Measurements from ENCODE around the gene BCHE.
"Not testable (repeated sequence)": the region's sequence is repeated elsewhere in the genome, so short reads cannot be mapped to it uniquely, and the experiment has no call there.

Gene BCHE

DNA sequence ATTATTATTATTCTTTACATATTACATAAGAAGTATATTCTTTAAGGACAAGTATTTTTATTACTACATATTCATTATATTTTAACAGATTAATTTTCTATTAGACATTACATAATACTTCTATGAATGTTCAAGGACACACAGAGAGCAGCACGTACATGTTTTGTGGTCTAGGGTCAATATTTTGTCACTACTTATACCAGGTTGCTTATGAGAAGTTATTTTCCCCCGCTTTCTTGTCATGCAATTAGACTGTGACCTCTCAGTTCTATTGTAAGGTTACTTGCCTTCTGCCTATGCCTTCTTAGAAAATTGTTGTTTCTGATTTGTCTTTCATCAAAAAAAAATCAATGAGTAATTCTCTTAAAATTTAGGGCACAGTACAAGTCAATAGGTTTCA lies 21.5 kb downstream of the BCHE start:
- DNase-seq: no peak

DNA sequence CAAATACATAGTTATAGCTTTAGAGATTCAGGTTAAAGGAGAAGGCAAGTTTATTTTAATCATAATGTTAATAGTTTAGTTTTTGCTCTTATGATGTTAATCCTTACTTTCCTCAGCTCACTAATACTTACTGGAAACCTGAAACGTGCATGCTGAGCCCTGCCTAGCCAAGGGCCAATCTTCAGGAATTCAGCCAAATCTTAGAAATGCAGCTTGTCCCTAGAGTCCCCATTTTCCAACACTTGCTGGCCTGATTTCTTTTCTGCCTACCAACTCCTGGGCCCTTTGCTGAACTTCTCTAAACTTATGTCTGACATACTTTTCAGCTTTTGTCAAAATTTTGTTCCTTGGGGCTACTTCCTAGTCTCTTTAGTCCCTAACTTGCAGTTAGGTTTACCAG lies 22.8 kb downstream of the BCHE start:
- no peak for DNase-seq

DNA sequence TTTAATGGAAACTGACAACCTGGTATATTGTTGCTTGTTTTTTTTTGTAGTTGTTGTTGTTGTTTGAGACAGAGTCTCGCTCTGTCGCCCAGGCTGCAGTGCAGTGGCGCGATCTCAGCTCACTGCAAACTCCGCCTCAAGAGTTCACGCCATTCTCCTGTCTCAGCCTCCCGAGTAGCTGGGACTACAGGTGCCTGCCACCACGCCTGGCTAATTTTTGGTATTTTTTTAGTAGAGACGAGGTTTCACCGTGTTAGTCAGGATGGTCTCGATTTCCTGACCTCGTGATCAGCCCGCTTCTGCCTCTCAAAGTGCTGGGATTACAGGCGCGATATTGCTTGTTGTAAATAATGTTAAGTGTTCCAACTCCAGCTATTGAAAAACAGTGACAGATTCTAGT lies 29.3 kb downstream of the BCHE start:
- DNase-seq: not testable (repeated sequence)

DNA sequence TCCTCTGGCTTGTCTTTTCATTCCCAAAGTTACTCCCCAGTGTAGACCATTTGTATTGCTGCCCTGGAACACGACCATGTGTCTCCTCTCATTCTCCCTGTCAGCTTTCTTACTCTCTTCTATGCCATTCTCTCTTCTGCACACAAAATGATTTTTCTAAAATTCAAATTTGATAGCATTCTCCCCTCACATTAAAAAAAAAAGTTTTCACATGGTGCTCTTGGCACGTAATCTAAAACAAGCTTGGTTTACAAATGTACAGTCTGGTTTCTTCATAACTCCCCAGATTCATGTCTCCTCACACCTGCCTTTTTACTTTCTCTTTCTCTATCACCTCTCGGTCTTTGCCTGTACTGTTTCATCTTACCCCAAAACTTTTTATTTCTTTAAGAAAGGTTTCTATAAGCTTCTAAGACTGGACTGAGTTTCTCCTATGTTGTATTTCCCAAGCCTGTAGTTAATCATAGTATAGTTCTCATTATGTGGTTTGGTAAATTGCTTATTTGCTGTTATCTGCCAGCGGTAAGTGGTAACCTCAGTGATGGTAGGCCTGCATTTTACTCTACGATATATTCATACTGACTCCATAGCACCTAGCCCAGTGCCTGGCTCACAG lies 31.2 kb downstream of the BCHE start:
- DNase-seq: no peak

DNA sequence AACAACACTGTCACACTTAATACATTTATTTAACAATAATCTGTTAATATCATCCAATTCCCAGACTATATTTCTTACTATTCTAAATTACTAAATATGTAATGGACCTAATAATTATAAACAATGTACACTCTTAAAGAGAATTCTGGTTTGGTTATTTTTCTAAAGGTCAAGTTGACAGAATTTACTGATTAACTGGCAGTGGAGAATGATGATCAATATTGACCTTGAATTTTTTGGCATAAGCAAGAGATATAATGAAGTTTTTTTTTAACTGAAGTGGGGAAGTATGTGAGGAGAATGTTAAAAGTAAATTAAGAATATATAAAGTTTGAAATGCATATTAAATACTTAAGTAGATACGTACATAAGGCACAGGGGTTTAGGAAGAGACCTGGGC lies 33.8 kb downstream of the BCHE start:
- no peak for DNase-seq

DNA sequence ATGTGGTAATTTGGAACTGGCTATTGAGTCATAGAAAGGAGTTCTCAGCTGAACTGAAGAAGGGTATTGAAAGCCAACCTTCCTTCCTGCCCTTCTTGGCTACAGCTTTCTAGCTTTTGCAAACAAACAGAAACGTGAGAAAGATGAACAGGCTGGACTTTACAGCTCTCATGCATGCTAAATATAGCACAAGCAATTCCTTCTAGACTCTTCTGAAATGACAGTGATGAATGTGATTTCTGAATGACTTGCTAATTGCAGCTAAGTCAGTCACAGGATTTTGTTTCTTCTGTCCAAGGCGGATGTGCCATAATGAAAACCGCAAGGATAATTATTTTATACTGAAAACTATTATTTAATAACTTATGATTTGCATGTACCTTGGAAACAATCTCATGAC lies 36.3 kb downstream of the BCHE start:
- no peak for DNase-seq

DNA sequence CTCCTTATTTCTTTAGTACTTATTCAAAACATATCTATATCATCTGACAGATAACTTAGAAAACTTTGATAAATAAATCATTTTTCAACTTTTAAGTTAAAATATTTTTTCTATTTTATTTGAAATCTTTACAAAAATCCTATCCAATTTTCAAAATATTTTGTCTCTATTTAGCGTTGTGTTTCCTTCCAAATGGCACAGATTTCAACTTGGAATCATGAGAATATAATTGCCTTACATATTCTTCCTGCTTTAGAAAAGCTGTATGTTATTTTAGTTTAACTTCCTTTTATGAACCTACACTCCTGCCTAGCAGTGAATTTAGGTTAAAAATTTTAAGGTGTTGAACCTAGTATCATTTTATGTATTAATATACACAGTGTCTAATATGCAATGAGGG lies 38.2 kb downstream of the BCHE start:
- DNase-seq: no peak

DNA sequence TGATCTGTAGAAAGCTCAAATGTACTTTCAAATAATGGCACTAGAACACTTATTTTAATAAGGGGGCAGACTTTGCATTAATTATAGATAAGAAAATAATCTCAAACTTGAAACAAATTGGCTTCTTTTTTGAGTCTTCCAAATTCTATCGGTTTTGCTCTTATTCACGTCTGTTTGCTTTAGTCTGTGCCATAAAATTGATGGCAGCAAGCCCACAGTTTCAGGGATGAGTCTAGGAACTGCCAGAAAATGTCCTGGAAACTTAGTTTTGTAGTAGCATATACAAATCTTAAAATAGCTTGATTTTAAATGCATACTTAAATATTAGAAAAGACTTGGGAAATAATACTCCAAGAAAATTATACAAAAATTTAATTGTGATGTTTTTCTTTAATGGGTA lies 39.7 kb downstream of the BCHE start:
- DNase-seq: no peak

DNA sequence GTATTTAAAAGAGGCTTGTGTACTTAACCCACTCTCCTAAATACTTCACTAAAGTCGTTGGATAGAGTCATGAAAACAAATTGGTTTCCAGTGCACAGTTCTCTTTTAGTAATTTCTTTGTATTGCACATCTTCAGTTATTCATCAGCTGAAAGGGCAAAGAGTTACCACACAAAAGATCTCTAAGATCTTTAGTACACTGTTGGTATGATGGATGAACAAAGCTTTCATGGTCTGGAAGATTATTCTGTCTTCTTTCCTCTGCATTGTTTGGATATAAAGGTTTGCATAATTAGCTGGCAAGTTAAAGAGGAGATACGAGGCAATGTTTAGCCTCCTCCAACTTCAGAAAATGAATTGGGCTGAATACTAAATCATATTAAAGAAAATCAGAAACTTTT lies 40.5 kb downstream of the BCHE start:
- no peak for DNase-seq

DNA sequence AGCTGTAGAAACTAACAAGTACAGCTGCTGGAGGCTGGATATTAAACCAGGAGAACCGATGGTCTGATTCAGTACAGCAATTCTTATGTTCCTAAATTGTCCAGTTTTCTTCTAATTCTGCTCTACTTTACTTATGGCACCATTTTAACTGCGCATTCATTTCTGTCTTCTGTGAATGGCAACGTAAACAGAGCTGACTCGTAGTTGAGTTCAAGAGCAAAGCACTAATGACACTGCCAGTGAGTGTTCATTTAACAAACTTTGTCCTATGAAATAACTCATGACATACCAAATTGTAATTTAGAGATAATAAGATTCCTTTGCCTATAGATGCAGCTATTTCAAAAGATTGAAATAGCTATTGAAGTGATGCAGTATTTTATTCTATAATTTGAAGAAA lies 48.7 kb downstream of the BCHE start:
- DNase-seq: no peak

DNA sequence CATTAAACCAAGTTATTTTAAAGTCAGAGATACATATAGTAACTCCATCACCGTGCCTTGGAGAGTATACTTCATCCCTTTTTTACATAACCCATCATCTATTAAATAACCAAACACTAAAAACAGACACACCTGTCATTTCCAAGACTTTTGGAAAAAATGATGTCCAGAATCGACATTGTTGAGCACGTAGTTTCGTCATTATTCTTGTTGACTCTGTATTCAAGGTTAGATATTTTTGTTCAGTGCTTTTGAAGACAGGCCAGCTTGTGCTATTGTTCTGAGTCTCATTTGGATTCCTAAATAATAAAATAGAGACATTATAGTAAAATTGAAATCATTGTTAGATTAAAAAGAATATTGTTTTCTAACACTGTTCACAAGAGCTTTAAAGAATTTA lies 51.2 kb downstream of the BCHE start:
- DNase-seq: no peak

DNA sequence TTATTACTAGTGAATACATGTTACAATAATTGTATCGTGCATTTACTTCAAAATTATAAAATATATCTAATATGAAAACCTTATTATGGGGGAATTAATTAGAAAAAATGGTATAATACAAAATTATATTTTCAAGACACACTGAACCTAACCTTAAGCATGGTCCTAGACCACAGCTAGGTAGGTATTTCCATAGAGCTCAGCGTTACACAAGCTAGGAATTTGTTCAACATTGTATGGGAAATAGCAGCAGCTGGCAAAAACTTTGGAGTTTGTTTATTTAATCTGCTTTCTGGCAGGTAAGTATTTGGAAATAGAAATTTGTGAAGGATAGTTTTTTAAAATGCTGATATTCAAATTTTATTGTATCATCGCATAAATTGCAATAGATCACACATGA lies 52.9 kb downstream of the BCHE start:
- DNase-seq: no peak

DNA sequence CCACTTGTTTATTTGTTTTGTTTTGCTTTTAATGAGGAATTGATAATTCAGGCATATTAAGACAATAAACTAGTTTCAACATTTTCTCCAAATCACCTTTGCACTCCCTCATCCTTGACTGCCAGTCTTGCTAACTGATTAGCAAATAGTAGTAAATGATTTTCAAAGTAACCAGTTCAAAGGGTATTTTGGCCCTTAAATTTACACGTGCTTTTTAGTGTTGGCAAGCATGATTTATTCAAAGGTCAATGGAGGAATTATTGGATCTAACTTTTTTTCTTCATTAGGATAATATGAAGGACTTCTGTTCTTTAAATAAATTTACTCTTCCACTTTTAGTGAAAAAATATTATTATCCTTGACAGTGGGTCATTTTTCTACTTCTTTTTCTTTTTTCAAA lies 53.8 kb downstream of the BCHE start:
- no peak for DNase-seq

DNA sequence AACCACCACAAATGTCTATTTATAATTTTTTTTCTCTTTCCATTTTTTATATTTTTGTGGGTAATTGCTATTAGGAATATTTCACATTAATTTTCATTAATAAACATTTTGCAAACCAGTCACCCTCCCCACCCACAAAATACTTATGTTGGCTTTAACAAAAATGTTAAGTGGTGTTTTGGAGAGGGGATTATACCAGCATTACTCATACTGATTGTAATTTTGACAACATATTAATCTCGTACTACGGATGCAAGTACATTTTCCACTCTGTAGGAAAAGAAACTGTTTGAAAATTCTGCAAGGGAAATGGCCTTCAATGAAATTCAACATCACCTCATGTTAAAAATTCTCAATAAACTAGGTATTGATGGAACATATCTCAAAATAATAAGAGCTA lies 58.3 kb downstream of the BCHE start:
- no peak for DNase-seq

DNA sequence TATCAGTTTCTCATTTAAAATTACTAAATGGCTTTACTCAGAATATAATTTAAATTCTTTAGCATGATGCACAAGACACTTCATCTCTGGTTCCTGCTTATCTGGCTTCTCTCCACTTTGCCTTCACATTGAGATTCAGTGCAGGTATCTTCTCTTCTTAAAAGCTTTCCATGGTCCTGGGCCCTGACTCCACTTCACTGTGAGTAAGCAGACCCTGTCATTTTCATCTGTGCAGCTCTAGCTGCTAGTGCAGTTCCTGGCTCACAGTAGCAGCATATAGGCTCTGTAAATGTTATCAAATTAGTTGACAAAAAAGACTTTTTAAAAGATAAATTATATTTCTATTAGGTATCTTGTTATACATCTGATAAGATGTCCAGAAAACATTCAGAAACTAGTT lies 58.8 kb downstream of the BCHE start:
- DNase-seq: no peak

DNA sequence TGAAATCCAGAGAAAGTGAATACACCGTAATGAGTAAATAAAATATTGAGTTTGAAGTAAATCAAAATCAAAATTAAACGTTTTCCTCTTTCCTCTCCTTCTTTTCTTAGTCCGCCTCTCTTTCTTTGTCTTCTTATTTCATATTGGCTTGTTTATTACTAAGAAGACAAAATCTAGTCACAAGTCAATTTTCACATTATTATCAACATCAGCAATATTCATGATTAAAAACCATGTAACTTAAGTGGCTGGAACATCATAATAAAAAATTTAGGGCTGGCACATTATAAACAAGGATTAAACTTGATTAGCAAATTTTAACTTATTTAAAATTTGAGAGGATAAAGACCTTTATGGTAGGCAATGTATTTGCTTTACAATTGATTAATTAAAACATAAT lies 61.4 kb downstream of the BCHE start:
- DNase-seq: no peak

DNA sequence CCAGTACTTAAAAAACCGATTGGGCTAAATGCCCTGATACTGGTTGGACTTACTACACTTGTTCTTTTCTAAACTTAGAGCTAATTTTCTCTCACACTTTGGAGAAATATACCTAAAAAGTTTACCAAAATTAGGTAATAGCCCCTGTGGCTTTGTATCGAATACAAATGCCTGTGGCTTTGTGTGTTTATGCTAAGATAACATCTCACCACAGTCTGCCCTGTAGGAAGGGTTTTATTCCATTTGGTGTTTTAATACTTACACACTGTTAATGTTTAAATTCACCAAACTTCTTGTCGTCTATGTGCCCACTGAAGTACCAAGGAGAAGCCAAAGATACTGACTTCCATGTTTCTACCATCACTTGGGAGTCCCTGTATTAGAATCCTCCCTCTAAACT lies 66.4 kb downstream of the BCHE start:
- no peak for DNase-seq

DNA sequence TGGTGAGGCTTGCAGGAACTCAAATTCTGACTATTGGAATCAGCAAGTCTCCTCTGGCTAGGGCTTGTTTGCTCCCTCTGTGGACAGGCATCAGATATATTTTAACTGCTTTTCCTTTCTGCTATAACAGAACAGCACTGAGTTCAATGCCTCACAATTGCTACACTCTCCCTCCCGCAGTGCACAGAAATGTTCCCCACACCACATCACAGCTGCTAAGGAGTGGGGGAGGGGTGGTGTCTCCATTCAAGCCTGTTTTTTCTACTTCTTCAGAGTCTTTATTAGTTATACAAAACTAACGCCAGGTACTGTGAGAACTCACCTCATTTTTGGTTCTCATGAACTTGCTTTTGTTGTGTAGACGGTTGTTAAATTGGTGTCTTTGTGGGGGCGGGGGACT lies 68.5 kb downstream of the BCHE start:
- DNase-seq: no peak

DNA sequence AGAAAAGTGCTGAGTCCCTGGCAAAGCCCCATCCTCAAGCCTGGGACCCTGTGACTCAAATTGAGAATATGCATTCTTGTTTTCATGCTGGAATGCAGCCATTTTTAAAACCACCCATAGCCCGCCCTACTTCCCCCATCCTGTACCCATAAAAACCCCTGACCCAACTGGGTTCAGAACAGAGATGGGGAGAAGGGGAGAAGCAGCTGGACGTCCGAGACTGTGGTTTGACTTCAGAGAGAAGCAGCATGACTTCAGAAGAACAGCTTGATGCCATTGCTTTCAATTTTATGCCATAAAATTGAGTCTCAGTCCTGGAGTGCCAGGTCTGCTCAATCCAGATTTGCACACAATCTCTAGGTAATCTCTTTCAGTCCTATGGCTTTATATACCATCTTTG lies 78.2 kb downstream of the BCHE start:
- no peak for DNase-seq

DNA sequence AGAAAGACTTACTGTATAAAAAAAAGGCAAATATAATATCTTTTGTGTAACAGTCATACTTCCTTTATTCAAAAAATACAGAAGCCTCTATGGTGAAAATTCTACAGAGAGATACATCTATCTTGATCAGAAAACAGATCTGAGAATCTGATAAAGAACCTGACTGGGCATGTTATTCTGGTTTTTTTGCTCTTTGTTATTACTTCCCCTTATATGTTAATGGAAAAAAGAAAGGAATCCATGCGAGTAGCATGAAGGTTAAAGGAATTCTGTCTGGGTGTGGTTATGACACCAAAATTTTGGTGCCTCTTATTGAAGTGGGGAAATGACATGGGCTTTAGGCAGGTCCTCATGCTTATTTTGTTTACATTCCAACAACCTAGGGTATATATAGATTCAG lies 81.7 kb downstream of the BCHE start:
- no peak for DNase-seq

DNA sequence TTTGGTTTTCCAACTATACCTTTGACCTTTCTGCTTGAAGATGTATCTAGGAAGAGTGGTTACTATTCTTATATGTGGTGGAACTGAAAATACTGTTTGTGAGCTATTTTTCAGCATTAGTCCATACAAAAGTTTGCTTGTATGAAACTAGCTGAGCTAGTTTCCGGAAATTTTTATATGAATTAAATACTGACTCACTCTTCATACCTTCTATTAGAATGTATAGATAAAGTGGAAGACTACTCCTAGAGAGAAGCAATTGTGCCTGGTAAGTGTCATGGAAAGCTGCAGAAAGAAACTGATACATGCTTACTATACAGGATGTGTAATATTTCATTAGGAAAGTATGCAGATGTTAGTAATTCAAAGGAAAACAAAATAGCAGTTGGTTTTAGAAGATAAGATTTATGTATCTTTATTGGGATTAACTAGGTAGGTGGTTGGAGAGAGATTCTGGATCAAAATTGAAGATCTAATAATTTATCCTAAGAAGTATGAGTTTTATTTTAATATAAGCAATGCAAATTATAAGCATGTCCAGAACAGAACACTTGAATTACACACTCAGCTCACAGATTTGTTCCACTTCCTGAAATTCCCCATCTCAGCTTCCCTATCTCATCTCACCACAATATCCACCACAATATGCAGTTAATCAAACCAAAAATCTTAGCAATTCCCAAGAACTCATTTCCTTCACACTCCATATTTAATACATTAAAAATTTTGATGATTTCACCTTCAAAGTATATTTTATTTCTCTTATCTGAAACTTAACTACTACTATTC lies 82.8 kb downstream of the BCHE start:
- no peak for DNase-seq

DNA sequence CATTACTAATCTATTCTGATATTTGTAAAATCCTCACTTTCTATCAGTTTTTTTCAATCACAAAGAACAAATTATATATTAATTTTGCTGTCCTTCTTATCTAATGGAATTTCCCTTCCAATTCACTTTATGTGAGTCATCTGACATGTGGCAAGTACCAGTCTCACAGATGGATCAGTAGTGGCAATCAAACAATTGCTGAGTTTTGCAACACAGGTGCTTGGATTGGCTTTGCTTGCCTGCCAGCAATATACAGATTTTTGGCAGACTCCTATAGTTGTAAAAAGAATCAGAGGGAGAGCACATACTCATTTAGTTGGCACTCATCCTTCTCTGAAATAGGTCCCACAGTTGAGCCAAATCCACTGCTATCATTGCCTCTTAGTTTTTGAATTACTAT lies 83.7 kb downstream of the BCHE start:
- peak in 1 of 6 experiments; percentile 1 for DNase-seq

DNA sequence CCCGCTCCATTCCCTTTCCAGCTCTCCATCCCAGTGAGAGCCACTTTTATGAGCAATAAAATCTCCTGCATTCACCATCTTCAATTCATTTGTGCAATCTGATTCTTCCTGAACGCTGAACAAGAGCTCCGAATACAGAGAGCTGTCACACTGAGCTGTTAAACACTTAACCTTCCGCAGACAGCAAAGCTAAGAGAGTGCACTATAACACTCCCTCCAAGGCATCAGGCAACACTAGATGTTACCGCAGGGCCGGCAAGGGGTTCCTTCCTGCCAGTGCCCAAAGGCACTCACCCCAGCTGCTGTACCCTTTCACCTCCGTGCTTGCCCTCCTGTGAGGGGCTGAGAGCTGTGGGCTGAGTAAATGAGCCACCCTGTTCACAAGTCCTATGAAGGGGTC lies 85.6 kb downstream of the BCHE start:
- DNase-seq: no peak

DNA sequence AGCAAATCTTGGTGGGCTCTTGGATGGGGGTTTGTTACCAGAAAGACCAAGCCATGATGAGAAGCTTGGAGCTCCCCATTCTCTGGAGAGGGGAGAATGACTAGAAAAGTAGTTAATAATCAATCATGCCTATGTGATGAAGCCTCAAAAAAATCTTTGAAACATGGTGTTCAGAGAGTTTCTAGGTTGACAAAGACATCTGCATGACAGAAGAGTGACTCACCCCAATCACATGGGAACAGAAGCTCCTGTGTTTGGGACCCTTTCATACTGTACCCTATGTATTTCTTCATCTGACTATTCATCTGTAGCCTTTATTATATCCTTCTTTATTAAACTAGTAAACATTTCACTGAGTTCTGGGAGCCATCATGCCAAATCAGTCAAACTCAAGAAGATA lies 87.4 kb downstream of the BCHE start:
- no peak for DNase-seq

DNA sequence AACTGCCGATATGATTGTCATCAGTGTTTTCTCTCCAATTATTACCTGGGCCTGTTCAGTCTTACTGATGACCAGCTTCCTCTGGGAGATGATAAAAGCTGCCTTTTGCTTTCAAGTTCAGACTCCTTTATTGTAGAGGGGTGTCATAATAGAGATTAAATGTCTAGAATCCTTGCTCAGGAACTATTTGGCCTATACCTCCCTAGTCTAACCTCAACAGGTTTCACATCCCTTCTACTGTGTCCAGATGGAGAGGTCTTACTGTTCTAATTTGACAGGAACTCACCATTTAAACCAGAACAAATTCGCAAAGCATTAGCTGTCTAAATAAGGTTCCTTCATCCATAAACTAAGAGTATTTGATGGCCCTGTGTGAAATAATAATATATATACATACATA lies 88.0 kb downstream of the BCHE start:
- no peak for DNase-seq

All from stimulated activated naive CD4-positive, alpha-beta T cell (primary cell).